Pons (tissue), 1 donor: Measurements from ENCODE around the gene MSH3.

Experiments used
- DNase-seq: peaks from one replicate; pipeline ENCODE4 v3.0.0-alpha.2; 2016; ENCODE audit warnings: low spot score

The MSH3 gene

DNA sequence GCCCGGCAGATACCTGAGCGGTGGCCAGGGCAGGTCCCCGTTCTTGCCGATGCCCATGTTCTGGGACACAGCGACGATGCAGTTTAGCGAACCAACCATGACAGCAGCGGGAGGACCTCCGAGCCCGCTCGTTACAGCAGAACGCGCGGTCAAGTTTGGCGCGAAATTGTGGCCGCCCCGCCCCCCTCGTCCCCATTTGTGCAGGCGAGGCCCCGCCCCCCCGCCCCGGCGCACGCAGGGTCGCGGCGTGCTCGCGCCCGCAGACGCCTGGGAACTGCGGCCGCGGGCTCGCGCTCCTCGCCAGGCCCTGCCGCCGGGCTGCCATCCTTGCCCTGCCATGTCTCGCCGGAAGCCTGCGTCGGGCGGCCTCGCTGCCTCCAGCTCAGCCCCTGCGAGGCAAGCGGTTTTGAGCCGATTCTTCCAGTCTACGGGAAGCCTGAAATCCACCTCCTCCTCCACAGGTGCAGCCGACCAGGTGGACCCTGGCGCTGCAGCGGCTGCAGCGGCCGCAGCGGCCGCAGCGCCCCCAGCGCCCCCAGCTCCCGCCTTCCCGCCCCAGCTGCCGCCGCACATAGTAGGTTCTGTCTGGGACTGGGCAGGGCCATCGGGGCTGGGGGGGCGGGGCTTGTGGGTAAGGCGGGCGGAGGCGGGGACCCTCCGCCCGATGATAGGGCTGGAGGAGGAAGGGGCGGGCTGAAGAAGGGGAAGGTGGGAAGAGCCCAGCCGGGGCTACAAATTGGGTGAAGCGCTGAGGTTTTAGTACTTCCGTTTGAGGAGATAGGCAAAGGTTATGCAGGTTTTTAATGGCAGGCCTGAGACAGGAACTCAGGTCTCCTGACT, at the start of gene MSH3, which contains the start of gene DHFR:
TSS of gene MSH3 (plus strand) at position 262 of the 840 bp plus-strand sequence. CDS start at position 338, 76 bp downstream.
TSS of gene DHFR (minus strand) at position 593 of the 840 bp plus-strand sequence. CDS start at position 99, 494 bp downstream.
- DNase-seq: peak; percentile 90

DNA sequence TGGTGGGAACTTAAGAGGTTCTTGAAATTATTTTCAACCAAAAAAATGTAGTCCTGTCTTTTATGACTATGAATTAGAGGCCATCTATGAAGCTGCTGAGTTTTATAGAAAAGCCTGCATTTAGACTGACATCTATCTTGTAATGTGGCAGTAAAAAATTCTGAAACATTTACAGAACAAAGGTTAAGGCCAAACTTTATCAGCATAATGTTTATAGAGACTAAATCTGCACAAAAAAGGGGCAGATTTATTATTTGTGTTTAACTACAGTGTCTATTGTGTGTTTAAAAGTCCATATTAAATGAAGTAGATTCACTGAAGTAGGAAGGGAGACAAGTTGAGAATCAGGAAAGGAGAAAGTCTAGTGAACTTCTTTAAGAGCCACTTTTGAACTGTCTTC, 47.1 kb upstream of the MSH3 start:
- no peak for DNase-seq

DNA sequence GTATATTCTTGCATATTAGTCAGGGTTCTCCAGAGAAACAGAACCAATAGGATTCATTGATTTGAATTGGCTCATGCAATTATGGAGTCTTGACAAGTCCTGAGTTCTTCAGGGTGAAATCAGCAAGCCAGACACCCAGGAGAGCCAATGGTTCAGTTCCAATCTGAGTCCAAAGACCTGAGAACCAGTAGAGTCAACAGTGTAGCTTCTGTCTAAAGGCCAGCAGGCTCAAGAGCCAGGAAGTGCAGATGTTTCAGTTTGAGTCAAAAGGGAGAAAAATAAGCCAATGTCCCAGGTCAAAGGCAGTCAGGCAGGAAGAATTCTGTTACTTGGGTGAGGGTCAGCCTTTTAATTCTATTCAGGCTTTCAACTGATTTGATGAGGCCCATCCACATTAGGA, 46.6 kb upstream of the MSH3 start:
- DNase-seq: no peak

DNA sequence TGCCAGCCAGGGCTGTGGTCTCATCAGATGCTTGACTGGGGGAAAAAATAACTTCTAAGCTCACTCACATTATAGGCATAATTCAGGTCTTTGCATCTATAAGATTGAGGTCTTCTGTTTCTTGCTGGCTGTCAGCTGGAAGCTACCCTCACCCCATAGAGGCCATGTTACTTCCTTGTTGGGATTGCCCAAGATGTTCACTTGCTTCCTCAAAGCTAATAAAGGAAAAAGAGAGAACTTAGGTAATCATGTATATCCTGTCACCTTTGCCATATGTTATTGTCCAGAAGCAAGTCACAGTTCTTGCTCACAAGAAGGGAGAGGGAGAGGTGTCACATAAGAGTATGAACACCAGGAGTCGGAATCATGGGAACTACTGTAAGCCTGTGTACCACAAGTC, 45.7 kb upstream of the MSH3 start:
- no peak for DNase-seq

DNA sequence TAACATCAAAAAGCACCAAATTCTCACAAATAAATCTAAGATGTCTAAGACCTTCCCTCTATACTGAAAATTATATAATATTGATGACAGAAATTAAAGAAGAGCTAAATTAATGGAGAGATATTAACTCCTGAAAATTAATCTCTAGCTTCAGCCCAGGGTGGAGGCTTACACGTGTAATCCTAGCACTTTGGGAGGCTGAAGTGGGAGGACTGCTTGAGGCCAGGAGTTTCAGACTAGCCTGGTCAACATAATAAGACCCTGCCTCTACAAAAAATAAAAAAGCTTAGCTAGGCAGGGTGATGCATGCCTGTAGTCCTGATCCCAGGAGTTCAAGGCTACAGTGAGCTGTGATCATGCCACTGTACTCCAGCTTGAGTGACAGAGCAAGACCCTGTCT, 44.8 kb upstream of the MSH3 start:
- no peak for DNase-seq

DNA sequence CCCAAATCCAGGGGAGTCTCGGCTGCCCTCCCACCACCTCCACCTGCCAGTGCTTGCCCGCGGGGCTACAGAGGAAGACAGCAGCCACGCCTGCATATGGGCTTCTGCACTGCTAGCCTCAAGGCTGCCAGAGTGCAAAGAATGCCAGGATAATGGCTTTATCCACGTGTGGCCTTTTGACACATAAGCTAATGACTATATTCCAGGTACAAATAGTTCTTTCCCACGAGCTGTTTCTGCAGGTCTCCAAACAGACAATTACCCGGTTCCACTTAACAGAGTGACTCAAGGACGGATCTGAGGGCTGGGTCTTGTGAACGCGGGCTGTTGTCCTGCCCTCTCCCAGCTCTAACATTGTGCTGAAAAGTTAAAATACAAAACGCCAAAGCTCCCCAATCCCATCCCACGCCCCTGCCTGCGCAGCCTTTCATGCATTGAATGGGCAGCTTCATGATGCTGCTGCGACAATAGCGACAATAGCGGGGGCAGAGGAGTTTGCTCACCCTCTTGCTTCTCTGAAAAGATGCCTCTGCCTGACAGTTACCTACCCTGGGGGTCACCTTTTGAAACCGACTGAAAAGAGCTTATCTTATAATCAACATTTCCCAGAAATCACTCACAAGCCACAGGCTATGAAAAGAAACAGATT, 39.1 kb upstream of the MSH3 start:
- peak; percentile 6 for DNase-seq

DNA sequence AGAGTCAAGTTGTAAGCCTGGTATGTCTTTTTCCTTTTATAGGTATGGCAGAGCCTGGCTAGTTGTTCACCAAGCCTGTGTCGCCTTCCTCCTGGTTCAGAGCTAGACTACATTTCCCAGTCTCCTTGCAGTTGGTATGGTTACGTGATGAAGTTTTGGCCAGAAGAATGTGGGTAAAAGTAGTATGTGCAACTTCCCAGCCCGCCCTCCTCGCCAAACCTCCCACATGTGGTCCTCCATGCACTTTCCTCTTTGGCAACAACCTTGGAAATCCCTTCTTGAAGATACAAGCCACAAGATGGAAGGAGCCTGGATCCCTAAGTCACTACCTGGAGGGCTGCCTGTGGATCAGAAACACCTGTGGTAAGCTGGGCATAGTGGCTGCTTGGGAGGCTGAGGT, 36.0 kb upstream of the MSH3 start:
- DNase-seq: no peak

DNA sequence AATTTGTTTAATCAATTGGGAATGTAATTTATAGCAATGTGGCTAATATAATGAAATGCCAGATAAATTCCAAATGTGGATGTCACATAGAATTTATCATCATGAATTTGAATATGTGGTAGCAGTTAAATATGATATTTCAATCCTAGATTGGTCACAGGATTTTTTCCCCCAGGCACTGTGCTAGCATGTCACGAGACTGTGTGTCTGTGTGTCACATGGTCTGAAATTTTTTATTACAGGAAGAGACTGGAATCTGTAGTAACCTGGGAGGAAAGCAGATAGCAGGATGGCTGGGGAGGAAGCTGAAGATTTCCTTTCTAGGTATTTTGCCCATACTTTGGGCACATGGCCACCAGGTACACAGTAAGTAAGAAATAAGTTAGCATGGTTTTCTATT, 35.4 kb upstream of the MSH3 start:
- DNase-seq: no peak

DNA sequence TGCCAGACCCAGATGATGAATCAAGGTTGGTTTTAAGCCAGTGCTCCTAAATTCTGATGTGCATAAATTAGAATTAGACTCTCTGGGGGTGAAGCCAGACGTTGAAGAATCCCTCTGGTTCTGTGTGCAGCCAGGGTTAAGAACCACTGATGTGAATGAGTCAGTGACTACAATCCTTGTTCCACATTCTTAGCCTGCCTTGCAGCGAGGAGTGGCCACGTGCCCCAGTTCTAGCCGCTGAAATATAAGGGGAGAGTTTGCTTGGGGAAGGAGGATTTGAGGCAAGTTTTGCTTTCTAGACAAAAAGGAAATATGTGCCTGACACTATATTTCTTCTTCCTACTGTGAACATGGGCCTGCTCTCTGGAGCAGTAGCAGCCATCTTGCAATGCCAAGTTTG, 34.2 kb upstream of the MSH3 start:
- DNase-seq: no peak

DNA sequence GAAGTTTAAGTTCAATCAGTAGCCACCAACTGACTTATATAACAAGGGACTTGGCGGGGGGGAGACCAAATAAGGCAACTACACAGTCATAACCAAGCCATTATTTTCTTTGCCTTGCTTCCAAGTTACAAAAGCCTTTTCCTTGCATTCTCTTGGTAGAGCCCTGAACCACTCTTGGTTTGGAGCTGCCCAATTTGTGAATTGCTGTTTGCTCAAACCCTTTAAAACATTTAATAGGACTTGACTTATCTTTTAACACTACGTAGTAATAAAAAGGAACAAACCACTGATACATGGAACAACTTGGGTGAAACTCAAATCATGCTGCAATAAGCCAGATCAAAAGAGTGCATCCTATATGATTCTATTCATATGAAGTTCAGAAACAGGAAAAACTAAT, 31.7 kb upstream of the MSH3 start:
- DNase-seq: no peak

DNA sequence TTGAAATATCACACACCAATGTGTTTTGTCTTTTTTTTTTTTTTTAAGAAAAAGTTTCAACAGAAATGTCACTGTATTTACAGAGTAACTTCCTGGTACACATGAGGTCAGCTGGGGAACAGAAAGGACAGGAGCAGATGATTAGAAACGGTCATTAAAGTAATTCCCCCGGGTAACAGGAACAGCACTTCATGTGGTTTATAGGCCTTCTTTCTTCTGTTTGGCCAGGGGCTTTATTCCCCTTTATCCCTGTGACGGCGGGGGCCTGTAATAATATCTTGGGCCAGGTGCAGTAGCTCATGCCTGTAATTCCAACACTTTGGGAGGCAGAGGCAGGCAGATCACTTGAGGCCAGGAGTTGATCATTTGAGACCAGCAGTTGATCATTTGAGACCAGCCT, 30.5 kb upstream of the MSH3 start:
- no peak for DNase-seq

DNA sequence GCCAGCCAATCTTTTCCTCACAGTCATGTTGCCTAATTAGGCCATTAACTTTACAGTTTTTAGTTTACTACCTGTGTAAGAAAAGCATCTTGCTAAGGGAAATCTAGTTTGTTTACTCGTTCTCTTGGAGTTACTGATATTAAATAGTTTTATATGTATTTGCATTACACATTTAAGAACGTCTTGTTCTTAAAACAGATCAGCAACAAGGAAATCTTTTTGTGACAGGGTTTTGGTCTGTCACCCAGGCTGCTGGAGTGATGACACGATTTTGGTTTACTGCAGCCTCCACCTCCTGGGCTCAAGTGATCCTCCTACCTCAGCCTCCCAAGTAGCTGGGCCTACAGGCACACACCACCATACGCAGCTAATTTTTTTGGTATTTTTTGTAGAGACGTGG, 29.2 kb upstream of the MSH3 start:
- no peak for DNase-seq

DNA sequence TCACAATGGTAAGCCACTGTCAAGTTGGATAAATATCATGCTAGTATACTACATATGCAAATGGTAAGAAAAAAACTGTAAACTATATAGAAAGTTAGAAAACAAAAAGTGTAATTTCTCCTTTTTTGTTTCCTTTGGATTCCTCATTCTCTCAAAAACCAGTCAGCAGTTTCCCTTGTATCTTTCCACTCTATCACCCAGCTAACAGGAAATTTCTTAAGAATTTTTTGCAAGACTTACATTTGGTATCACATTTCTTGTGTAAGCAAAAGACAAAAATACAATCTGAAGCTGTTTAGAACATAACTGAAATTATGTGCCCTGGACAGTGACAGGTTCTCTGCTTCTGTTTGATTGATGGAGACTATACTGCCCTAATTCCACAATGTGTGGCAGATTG, 25.2 kb upstream of the MSH3 start:
- DNase-seq: no peak

DNA sequence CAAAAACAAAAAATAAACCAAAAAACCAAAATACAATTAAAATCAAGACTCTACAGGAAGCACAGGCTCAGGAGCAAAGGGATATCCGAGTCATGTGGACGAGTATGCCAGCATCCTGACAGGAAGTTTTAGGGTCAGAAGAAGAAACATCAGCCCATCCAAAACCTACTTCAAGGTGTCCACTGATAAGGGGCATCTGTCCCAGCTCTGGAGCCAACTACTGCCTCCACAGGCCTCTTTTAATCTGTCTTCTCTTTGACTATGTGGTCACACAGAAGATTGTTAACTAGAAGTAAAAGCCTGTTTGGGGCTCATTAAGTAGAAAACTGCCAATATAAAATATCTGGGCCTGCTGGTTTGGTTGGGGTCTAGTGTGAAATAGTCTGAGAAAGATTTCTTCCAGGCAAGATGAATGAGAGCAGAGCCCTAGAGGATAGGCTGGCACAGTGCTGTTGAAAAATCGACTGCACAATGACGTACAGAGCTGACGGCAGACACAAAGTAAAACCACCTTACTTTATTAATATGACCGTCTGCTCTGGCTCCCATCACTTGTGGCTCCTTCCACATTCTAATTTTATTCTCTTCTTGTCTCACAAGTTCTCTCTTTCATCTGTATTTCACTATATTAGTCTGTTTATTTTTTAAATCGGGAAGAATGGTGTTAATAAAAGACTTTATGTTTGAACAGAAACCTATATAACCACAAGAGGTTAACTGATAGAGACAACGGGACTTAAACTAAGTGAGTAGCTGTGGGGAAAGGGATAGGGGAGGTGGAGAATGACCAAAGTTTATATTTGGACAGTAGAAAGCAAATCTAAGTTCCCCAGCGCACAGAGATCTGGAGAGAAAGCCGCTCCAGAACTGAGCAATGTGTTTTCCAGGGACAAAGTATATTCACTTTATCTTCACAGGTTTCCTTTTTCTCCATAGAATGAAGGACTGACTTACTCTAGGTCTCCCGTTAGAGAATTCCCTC, 22.9 kb upstream of the MSH3 start:
- no peak for DNase-seq

DNA sequence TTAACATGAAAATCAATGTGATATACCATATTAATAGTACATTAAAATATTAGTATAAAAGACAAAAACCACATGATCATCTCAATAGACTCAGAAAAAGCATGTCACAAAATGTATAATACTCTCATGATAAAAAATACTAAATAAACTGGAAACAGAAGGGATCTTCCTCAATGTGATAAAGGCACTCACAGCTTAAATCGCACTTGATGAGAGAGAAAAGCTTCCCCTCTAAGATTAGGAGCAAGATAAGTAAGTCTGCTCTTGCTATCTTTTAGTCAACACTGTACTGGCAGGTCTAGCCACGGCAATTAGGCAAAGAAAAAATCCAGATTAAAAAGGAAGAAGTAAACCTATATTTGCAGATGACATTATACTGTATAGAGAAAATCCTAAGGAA, 21.8 kb upstream of the MSH3 start:
- no peak for DNase-seq

DNA sequence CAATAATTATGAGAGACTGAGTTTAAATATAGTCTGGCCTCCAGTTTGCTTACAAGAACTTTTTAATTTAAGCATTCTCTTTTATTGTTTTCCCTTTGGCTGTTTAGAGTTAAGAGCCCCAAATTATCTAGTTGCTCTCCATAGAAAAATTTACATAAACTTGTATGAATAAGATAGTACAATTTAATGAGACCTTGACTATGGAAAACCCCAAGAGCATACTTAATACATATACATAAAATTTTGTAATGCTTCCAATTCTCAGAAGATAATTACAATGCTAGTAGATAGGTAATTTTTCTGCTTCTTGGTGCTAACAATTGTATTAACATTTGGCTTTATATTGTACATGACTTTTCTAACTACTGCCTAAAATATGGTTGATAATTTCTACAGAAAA, 20.3 kb upstream of the MSH3 start:
- no peak for DNase-seq

DNA sequence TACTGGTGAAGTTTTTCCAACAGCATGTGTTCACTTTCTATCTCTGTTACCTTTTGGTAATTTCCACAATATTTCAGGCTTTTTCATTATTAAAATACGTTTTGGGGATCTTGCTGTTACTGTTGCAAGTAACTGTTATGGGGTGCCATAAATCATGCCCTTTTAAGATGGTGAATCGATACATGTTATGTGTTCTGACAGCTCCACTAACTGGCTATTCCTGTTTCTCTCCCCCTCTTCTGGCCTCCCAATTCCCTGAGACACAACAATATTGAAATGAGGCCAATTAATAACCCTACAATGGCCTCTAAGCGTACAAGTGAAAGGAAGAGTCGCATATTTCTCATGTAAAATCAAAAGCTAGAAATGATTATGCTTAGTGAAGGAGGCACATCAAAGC, 13.1 kb upstream of the MSH3 start:
- no peak for DNase-seq

DNA sequence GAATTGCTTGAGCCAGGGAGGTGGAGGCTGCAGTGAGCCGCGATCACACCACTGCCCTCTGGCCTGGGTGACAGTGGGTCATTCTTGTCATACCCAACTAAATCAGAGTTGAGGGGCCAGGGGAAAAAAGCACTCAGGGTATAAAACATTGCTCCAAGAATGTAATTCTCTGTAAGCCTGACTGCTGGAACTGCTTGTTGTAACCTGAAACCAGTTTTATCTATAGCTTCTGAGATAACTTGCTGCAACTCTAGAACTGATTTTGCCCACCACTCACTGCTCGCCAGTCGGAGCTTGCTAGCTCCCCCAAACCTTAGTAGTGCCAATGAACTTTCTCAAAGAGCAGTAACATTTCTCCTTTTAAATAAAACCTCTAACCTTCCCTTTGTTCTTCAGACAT, 9.6 kb upstream of the MSH3 start:
- DNase-seq: no peak

DNA sequence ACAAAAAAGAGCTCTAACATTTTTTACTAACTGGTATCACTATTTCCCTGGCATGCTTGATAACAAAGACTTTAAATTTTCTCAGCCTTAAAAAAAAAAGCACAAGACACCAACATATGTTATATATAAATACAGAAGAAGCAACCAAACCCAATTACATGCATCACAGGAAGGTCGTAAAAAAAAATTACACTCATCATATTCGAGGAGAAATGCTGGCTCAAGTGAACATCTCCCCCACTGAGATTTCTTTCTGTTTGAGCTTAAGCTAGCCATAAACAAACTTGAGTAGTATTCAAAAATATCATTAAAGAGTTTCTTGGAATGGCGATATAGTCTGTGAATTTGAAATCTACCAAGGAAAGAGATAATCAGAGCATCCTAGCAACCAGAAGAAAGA, 7.5 kb upstream of the MSH3 start:
- no peak for DNase-seq

DNA sequence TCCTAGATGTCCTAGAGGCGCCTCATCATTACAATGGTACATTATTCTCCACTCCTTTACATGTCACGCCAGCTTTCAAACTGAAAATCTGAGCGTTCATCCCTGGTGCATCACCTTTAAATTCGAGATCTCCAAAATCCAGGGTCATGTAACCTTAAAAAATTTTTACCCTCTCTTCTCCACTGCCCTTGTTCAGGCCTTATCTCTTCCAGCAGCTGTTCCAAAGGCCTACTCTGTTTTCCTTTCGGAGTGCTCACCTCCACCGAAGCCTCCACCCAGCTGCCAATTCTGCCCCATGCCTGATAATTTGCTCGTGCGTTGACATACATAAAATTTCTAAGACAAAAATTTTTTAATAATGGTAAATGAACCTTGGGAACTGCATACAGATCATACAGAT, 950 bp upstream of the MSH3 start:
- DNase-seq: no peak

DNA sequence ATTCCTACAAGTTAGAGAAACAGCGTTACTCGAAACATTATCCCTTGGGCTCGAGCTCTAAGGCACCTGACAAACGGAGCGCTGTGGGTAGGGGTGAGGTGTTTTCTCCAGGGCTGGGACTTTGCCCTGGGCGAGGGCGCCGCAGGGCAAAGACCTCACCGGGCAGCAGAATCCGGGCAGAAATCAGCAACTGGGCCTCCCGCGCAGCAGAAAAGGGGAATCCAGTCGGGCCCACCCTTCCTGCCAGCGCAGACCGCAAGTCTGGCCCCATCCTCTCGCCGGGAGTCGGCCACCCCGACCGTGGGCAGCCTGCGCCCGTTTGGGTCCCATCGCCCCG, 430 bp upstream of the MSH3 start:
- no peak for DNase-seq

DNA sequence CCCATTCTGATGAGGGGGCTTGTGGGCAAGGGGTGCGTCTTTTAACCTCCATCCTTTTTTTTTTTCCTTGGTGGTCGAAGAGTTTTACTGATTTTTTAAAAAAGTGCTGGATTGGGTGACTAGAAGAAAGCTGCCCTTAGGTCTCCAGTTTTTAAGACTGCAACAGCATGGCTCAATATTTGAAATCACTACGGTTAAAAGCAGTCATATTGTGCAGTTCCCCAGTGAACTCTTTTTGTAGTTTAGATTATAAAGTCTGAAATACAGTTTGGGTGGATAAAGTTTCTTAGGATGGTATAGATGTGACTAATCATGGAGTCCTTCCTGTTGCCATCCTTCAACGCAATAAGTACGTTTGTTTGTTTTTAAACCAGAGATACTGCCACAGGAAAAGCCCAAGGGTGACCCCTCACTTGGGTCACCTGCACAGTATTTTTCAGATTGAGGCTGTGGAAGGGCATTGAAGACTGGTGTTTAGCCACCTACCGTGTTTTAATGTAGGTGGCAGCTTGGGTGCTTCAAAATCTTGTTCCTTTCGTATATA, 851 bp downstream of the MSH3 start:
- DNase-seq: no peak
